T-cell (primary cell): ENCODE data around the gene FAM83E. TPM values are rescaled to one million over a fixed set of nuclear protein-coding genes. Genes with fewer than 3 reads are reported as not detected.

Experiments used
- ATAC-seq, 4 experiments: fragments of 200-7000 bp in 3 of 4; fragments of 150-1000 bp in 1 of 4; cut with Tn5 transposase; replicated peaks in 1 of 4; 1 replicate in 3 of 4; 2 replicates in 1 of 4; pipeline ENCODE4 v1.10.0; 2021; ENCODE audit warnings: moderate library complexity in 3 of 4, mild to moderate bottlenecking in 2 of 4, moderate number of reproducible peaks in 1 of 4
- CTCF ChIA-PET, 2 donors: fragments of 300-600 bp; sonication (Branson Sonifier 250); formaldehyde crosslinking; loops; one replicate each; lab custom pipeline; 2022; ENCODE audit warnings: antibody characterized with exemption in 2 of 2; lab: Charles Lee
- POLR2A ChIA-PET, 2 donors: fragments of 300-600 bp; sonication (Branson Sonifier 250); formaldehyde crosslinking; loops; one replicate each; lab custom pipeline; 2022; ENCODE audit warnings: antibody characterized with exemption in 2 of 2; lab: Charles Lee
- DNase-seq, 35 experiments: peaks; one replicate each; pipeline versions ENCODE4 v3.0.0 to v3.0.0-alpha.2; 2013 to 2023
- H3K27ac ChIP-seq: one replicate; pipeline ENCODE4 v1.5.1; 2013; ENCODE audit warnings: low read length
- H3K27me3 ChIP-seq, 2 experiments: replicated peaks in 1 of 2; 1 replicate in 1 of 2; 2 replicates in 1 of 2; pipeline versions ENCODE4 v1.6.1 to v1.7.0; 2013; ENCODE audit warnings: low read length in 1 of 2, mixed read lengths in 1 of 2; ENCODE audit not compliant: control insufficient read depth in 2 of 2, insufficient read depth in 2 of 2; ENCODE audit errors: extremely low read depth in 1 of 2
- H3K36me3 ChIP-seq, 2 donors: 1 replicate in 1 of 2; 2 replicates in 1 of 2; pipeline versions ENCODE4 v1.6.1 to v1.7.0; 2013; ENCODE audit warnings: low read length in 1 of 2; ENCODE audit not compliant: control insufficient read depth in 2 of 2, insufficient read depth in 1 of 2; ENCODE audit errors: extremely low read depth in 1 of 2
- H3K4me1 ChIP-seq, 2 experiments: 1 replicate in 1 of 2; 2 replicates in 1 of 2; pipeline versions ENCODE4 v1.6.1 to v1.7.0; 2013; ENCODE audit warnings: low read length in 2 of 2, mixed read lengths in 1 of 2; ENCODE audit not compliant: insufficient read depth in 2 of 2, control insufficient read depth in 1 of 2; ENCODE audit errors: extremely low read depth in 1 of 2
- H3K4me3 ChIP-seq, 2 donors: 1 replicate in 1 of 2; 2 replicates in 1 of 2; pipeline versions ENCODE4 v1.5.1 to v1.7.0; 2013; ENCODE audit warnings: mild to moderate bottlenecking in 2 of 2, low read length in 1 of 2, moderate library complexity in 1 of 2; ENCODE audit not compliant: control insufficient read depth in 1 of 2; ENCODE audit errors: extremely low read depth in 1 of 2
- H3K9me3 ChIP-seq: 2 replicates; pipeline ENCODE4 v1.7.0; 2013
- H3K27ac Mint-ChIP-seq, 2 donors: one replicate each; pipeline ENCODE4 v1.8.0; 2020 to 2021; ENCODE audit warnings: mild to moderate bottlenecking in 2 of 2, mixed read lengths in 2 of 2
- H3K27me3 Mint-ChIP-seq, 2 donors: one replicate each; pipeline ENCODE4 v1.8.0; 2021 to 2022; ENCODE audit warnings: mixed read lengths in 2 of 2
- H3K36me3 Mint-ChIP-seq: one replicate; pipeline ENCODE4 v1.8.0; 2021; ENCODE audit warnings: mixed read lengths
- H3K4me1 Mint-ChIP-seq, 3 donors: one replicate each; pipeline ENCODE4 v1.8.0; 2020 to 2022; ENCODE audit warnings: mixed read lengths in 3 of 3, mild to moderate bottlenecking in 1 of 3
- H3K4me3 Mint-ChIP-seq, 3 donors: one replicate each; pipeline ENCODE4 v1.8.0; 2020 to 2022; ENCODE audit warnings: mild to moderate bottlenecking in 3 of 3, mixed read lengths in 3 of 3, moderate library complexity in 3 of 3
- H3K9me3 Mint-ChIP-seq, 3 donors: one replicate each; pipeline ENCODE4 v1.8.0; 2020 to 2022; ENCODE audit warnings: mixed read lengths in 3 of 3
- WGBS: methylation state at CpG from one replicate; pipeline ENCODE4 v1.1.5; 2013; ENCODE audit warnings: missing lambda C conversion rate; ENCODE audit not compliant: insufficient coverage; 5-methylcytosine and 5-hydroxymethylcytosine counted together
- total RNA-seq, 35 experiments: library from RNA in 6 of 35; stranded (reverse) in 6 of 35; fragments of 120-200 nt in 1 of 35; gene quantifications; one replicate each; pipeline versions ENCODE4 v1.2.1 to v1.2.4 and lab custom pipeline; 2013 to 2026

Gene FAM83E
- total RNA-seq, 5 donors from 2014 or later (not counting 1 experiment from before 2014, with no cell fraction given) = 2.3 to 3.0 (median 2.7) TPM; not detected in 1

GRCh38 chr19:48568345-48568886, 46.5 kb downstream of the FAM83E start:
- Histone ChIP-seq H3K9me3 (no peaks in the 10 kb centered on the region), H3K27ac (no peak overlapping the region), H3K27me3 (peaks cover 0 to 7% of the 10 kb centered on the region in 2 experiments), H3K4me3 (no peak overlapping the region), H3K4me1 (no peaks in the 10 kb centered on the region), H3K36me3 (no peaks in the 10 kb centered on the region)
- ChIA-PET POLR2A (interaction anchor here (0.7 kb wide), 2 partner anchors 13 to 85 kb away, joined by 3 to 6 read pairs; no protein-coding TSS in a partner anchor), CTCF (no interaction called here)
- Mint-ChIP-seq H3K27ac (no peak overlapping the region), H3K27me3 (peaks cover 6 to 9% of the 10 kb centered on the region in 2 donors), H3K9me3 (no peaks in the 10 kb centered on the region), H3K4me3 (no peak overlapping the region), H3K4me1 (peaks cover 0 to 2% (median 2%) of the 10 kb centered on the region in 3 donors), H3K36me3 (no peaks in the 10 kb centered on the region)
- ATAC-seq = no peak
- 36% methylated on average over 13 of the region's 19 CpGs for WGBS
- DNase-seq = no peak

- WGBS = no CpG with 5 or more reads among the region's 7 CpGs
- no peak overlapping the region for H3K27ac ChIP-seq
- H3K4me1 ChIP-seq = no peaks in the 10 kb centered on the region
- H3K9me3 ChIP-seq = no peaks in the 10 kb centered on the region
- H3K27me3 Mint-ChIP-seq = peaks cover 6 to 9% of the 10 kb centered on the region in 2 donors
- H3K36me3 Mint-ChIP-seq = no peaks in the 10 kb centered on the region
- peaks cover 0 to 12% of the 10 kb centered on the region in 2 experiments for H3K27me3 ChIP-seq
- H3K9me3 Mint-ChIP-seq = no peaks in the 10 kb centered on the region
- H3K27ac Mint-ChIP-seq = no peak overlapping the region
- no peaks in the 10 kb centered on the region for H3K36me3 ChIP-seq
- no peak overlapping the region for H3K4me3 Mint-ChIP-seq
- CTCF ChIA-PET = no interaction called here
- H3K4me3 ChIP-seq = no peak overlapping the region
- POLR2A ChIA-PET = no interaction called here
- DNase-seq (no peak), ATAC-seq (no peak)
- no peaks in the 10 kb centered on the region for H3K4me1 Mint-ChIP-seq
These were observed 49.8 kb downstream of the FAM83E start for GRCh38 chr19:48565090-48565489.

Other genes starting within 250 kb of the FAM83E start
- 10 to 100 TPM; 40.9 to 55.9 (median 47.5) TPM for gene KDELR1, start 223.5 kb downstream of the FAM83E start, total RNA-seq
- gene GRIN2D, start 221.4 kb downstream of the FAM83E start, total RNA-seq = under 1 TPM in 4 of 5 donors, not detected in 1; 0.13 to 0.23 (median 0.16) TPM
- gene GRWD1, start 169.1 kb downstream of the FAM83E start, total RNA-seq = 10 to 100 TPM; 29.7 to 55.2 (median 42.6) TPM
- gene KCNJ14, start 159.5 kb downstream of the FAM83E start, total RNA-seq = 1 to 10 TPM; 2.6 to 3.5 (median 3.2) TPM
- gene CYTH2, start 145.7 kb downstream of the FAM83E start, total RNA-seq = 10 to 100 TPM; 37.8 to 81.5 (median 70.6) TPM
- 10 to 100 TPM; 17.5 to 28.2 (median 23.5) TPM for gene LMTK3, start 103.2 kb downstream of the FAM83E start, total RNA-seq
- not detected for gene SULT2B1, start 62.9 kb downstream of the FAM83E start, total RNA-seq
- gene SPACA4, start 8.3 kb downstream of the FAM83E start, total RNA-seq = not detected
- 1,000 to 10,000 TPM; 2,370 to 2,784 (median 2,662) TPM for gene RPL18, start 4.1 kb upstream of the FAM83E start, total RNA-seq
- gene SPHK2, start 4.4 kb upstream of the FAM83E start, total RNA-seq = 10 to 100 TPM; 18.0 to 37.0 (median 31.8) TPM
- 10 to 100 TPM; 24.5 to 57.2 (median 56.0) TPM for gene DBP, start 22.3 kb upstream of the FAM83E start, total RNA-seq
- gene CA11, start 31.1 kb upstream of the FAM83E start, total RNA-seq = 10 to 100 TPM in 4 of 5 donors, 1 to 10 TPM in 1; 8.0 to 18.5 (median 11.0) TPM
- 1 to 10 TPM; 2.2 to 4.2 (median 3.5) TPM for gene NTN5, start 57.9 kb upstream of the FAM83E start, total RNA-seq
- gene FUT2, start 80.9 kb upstream of the FAM83E start, total RNA-seq = under 1 TPM in 1 of 5 donors, not detected in 4; 0.16 TPM
- gene MAMSTR, start 104.6 kb upstream of the FAM83E start, total RNA-seq = 1 to 10 TPM in 4 of 5 donors, under 1 TPM in 1; 0.56 to 2.4 (median 1.6) TPM
- under 1 TPM in 3 of 5 donors, not detected in 2; 0.23 to 0.65 (median 0.32) TPM for gene RASIP1, start 125.5 kb upstream of the FAM83E start, total RNA-seq
- gene IZUMO1, start 131.8 kb upstream of the FAM83E start, total RNA-seq = not detected
- under 1 TPM; 0.09 to 0.28 (median 0.15) TPM for gene FUT1, start 137.6 kb upstream of the FAM83E start, total RNA-seq
- gene FGF21, start 140.4 kb upstream of the FAM83E start, total RNA-seq = not detected
- 10 to 100 TPM; 21.5 to 40.6 (median 36.6) TPM for gene BCAT2, start 196.0 kb upstream of the FAM83E start, total RNA-seq
- 1 to 10 TPM in 2 of 5 donors, under 1 TPM in 2, not detected in 1; 0.58 to 2.1 (median 1.1) TPM for gene HSD17B14, start 221.4 kb upstream of the FAM83E start, total RNA-seq